Small intestine (tissue), 7 donors: ENCODE measurements around the gene ZNF667. TPM values are rescaled to one million over a fixed set of nuclear protein-coding genes. Genes with fewer than 3 reads are reported as not detected.

Source experiments
- DNase-seq, 2 donors: peaks; one replicate each; pipeline versions ENCODE4 v3.0.0 to v3.0.0-alpha.2; 2013
- FAIRE-seq: peaks from 2 replicates; lab custom pipeline; 2012; peaks lifted over from hg19 to GRCh38; lab: Jason Lieb, UNC
- H3K27ac ChIP-seq, 3 donors: one replicate each; pipeline ENCODE4 v1.5.1; 2013; ENCODE audit warnings: low read length in 2 of 3, mild to moderate bottlenecking in 2 of 3, control low read depth in 1 of 3, inconsistent platforms in 1 of 3, low read depth in 1 of 3, moderate library complexity in 1 of 3
- H3K27me3 ChIP-seq, 3 donors: one replicate each; pipeline ENCODE4 v1.6.1; 2013; ENCODE audit warnings: low read length in 3 of 3, inconsistent platforms in 1 of 3; ENCODE audit not compliant: control insufficient read depth in 3 of 3, insufficient read depth in 3 of 3
- H3K36me3 ChIP-seq, 3 donors: one replicate each; pipeline ENCODE4 v1.6.1; 2013; ENCODE audit warnings: low read length in 3 of 3, inconsistent platforms in 1 of 3, low read depth in 1 of 3, mild to moderate bottlenecking in 1 of 3, moderate library complexity in 1 of 3; ENCODE audit not compliant: control insufficient read depth in 3 of 3, insufficient read depth in 2 of 3
- H3K4me1 ChIP-seq, 3 donors: one replicate each; pipeline ENCODE4 v1.6.1; 2013; ENCODE audit warnings: low read length in 2 of 3, inconsistent platforms in 1 of 3, low read depth in 1 of 3, mild to moderate bottlenecking in 1 of 3, moderate library complexity in 1 of 3; ENCODE audit not compliant: control insufficient read depth in 3 of 3, insufficient read depth in 2 of 3
- H3K4me3 ChIP-seq, 3 donors: one replicate each; pipeline ENCODE4 v1.5.1; 2013; ENCODE audit warnings: low read length in 3 of 3, control low read depth in 1 of 3, inconsistent platforms in 1 of 3, low read depth in 1 of 3, mild to moderate bottlenecking in 1 of 3, moderate library complexity in 1 of 3
- H3K9me3 ChIP-seq, 2 donors: one replicate each; pipeline ENCODE4 v1.6.1; 2013; ENCODE audit warnings: low read depth in 1 of 2, low read length in 1 of 2; ENCODE audit not compliant: control insufficient read depth in 2 of 2, insufficient read depth in 1 of 2
- WGBS, 3 donors: extraction: QIAGEN DNeasy Blood & Tissue Kit; methylation state at CpG; one replicate each; pipeline ENCODE4 v1.1.7; 2013; 5-methylcytosine and 5-hydroxymethylcytosine counted together
- polyA plus RNA-seq, 4 donors: library from polyadenylated mRNA; stranded (reverse) in 3 of 4; unstranded in 1 of 4; fragments of 200-250 nt in 3 of 4; fragments of 120-200 nt in 1 of 4; gene quantifications; one replicate each; pipeline versions ENCODE4 v1.2.1 to v1.2.3, GENCODE V29; 2013
- donor health status: healthy with polysubstance abuse.
- donor health status: control.
- donor health status: control.
- donor health status: Bipolar disorder and iron deficiency.
- donor health status: healthy.

The ZNF667 gene
- polyA plus RNA-seq, 4 donors: 0.73 to 9.5 TPM; not detected in 2

GRCh38 chr19:56403764-56404704 lies 73.1 kb downstream of the ZNF667 start, which contains the start of gene ZNF583:
ZNF583 (plus strand) TSS chr19:56404332; CDS start chr19:56407115, 2,783 bp downstream.
- Histone ChIP-seq H3K4me3 (peak within 1 kb of the TSS; percentile 62 to 85 (median 72)), H3K27me3 (no peaks in the 10 kb centered on the region), H3K4me1 (peaks cover 0 to 4% (median 0%) of the 10 kb centered on the region in 3 donors), H3K27ac (peak within 1 kb of the TSS; percentile 91 to 96 (median 95)), H3K36me3 (peaks cover 2 to 8% (median 3%) of the 10 kb centered on the region in 3 donors), H3K9me3 (peaks cover 4 to 38% of the 10 kb centered on the region in 2 donors)
- no peak for FAIRE-seq
- WGBS, 3 donors: 1% methylated on average over 66 to 70 of the region's 70 CpGs
- DNase-seq: peak; percentile 92 to 98

DNA sequence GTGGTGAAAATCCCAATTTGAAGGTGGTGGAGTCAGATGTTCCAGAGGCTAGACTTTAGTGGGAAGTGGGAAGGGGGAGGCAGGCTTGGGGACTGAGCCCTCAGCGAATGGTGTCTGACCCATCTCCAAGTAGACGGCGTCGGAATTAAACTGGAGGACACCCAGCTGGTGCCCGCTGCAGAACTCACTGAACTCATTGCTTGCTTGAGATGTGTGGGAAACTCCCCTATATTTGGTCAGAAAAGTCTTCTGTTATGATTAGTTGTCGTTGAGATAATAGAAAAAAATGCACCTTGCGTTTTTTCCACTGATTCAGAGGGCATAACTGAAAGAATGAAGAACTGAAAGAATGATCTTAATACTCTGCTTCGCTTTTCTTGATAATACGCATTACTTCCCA lies 73.9 kb downstream of the ZNF667 start:
- Histone ChIP-seq H3K27ac (peak overlapping the region in 2 of 3 donors; percentile 95 to 96), H3K4me3 (peak overlapping the region in 2 of 3 donors; percentile 72 to 85), H3K36me3 (peaks cover 0 to 4% (median 2%) of the 10 kb centered on the region in 3 donors), H3K27me3 (no peaks in the 10 kb centered on the region), H3K4me1 (peaks cover 0 to 4% (median 0%) of the 10 kb centered on the region in 3 donors), H3K9me3 (peaks cover 6 to 36% of the 10 kb centered on the region in 2 donors)
- no peak for DNase-seq
- FAIRE-seq: no peak
- 11 to 33% (median 29%) methylated on average over 9 of the region's 9 CpGs for WGBS, 3 donors

- H3K27ac ChIP-seq: no peak overlapping the region
- 96% methylated on average over 4 of the region's 4 CpGs for WGBS, 3 donors
- peaks cover 0 to 8% (median 0%) of the 10 kb centered on the region in 3 donors for H3K36me3 ChIP-seq
- FAIRE-seq: no peak
- H3K4me1 ChIP-seq: peaks cover 0 to 4% (median 0%) of the 10 kb centered on the region in 3 donors
- H3K4me3 ChIP-seq: no peak overlapping the region
- no peak for DNase-seq
- H3K9me3 ChIP-seq: peaks cover 4 to 42% of the 10 kb centered on the region in 2 donors
- no peaks in the 10 kb centered on the region for H3K27me3 ChIP-seq
Measured at GRCh38 chr19:56400485-56400884, 76.7 kb downstream of the ZNF667 start.

GRCh38 chr19:56398809-56399208 lies 78.3 kb downstream of the ZNF667 start:
- Histone ChIP-seq H3K4me3 (no peak overlapping the region), H3K27ac (no peak overlapping the region), H3K4me1 (peaks cover 0 to 2% (median under 1%) of the 10 kb centered on the region in 3 donors), H3K36me3 (peaks cover 0 to 8% (median 0%) of the 10 kb centered on the region in 3 donors), H3K9me3 (peaks cover 9 to 50% of the 10 kb centered on the region in 2 donors), H3K27me3 (no peaks in the 10 kb centered on the region)
- no peak for DNase-seq
- WGBS, 3 donors: 85 to 94% (median 87%) methylated on average over 5 of the region's 5 CpGs
- no peak for FAIRE-seq

DNA sequence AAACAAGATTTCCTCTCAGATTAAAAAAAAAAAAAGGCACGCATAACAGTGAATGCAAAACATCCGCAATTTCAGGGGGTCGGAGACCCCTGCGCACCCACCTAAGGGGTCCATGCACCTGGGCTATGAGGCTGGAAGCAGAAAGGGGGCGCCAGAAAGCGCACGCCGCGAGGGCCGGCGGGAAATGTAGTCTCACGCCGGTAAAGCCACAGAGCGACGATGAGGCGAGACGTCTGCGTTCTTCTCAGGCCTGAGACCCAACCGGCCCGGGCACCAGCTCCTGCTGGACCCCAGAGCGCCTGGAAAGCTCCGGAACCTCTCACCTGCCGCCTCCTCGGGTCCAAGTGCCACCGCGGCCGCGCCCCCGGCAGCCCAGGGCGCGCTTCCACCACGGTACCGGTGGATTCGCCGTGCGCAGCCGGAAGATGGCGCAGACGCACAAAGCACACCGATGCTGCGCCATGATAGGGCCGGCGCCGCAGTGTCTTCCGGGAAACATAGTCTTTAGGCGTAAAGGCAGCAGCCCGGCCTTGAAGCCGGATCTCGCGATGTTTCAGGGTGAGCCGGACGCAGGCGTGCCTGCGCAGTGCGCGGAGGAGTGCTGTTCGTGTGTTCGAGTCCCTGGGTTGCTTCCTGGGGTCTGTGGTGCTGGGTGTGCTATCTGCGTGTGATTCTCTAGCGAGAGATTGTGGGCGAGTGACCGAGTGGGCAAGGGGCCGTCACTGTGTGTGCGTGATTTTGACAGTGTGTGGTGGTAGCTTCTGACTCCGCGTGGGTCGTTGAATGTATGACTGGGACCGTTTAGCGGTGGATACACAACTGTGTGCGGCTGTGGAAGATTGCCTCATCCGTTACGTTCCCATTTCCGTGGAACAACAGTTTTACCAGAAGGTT lies 83.8 kb downstream of the ZNF667 start, which contains the start of gene ZNF582:
ZNF582 (minus strand) TSS at position 416 of the 894 bp plus-strand sequence. CDS start 1,782 bp downstream, outside the sequence.
- 2 to 5% (median 5%) methylated on average over 69 to 73 of the region's 73 CpGs for WGBS, 3 donors
- no peak for FAIRE-seq

More for the DNA sequence above, 83.8 kb downstream of the ZNF667 start, which contains the start of gene ZNF582:
- Histone ChIP-seq H3K27ac (peak within 1 kb of the TSS; percentile 86 to 96 (median 91)), H3K9me3 (peaks cover 4 to 44% of the 10 kb centered on the region in 2 donors), H3K4me3 (peak within 1 kb of the TSS; percentile 59 to 89 (median 66)), H3K4me1 (peaks cover 0 to 3% (median 0%) of the 10 kb centered on the region in 3 donors), H3K36me3 (peaks cover 0 to 15% (median 0%) of the 10 kb centered on the region in 3 donors), H3K27me3 (no peaks in the 10 kb centered on the region)
- peak; percentile 91 to 98 for DNase-seq

Other genes starting within 250 kb of the ZNF667 start
- 1 to 10 TPM in 2 of 4 donors, not detected in 2; 1.4 to 1.7 TPM for gene EDDM13, start 204.6 kb downstream of the ZNF667 start, polyA plus RNA-seq
- gene ZSCAN5A, start 162.5 kb downstream of the ZNF667 start, polyA plus RNA-seq: 10 to 100 TPM in 1 of 4 donors, 1 to 10 TPM in 3; 5.4 to 10.4 (median 7.5) TPM
- 1 to 10 TPM in 3 of 4 donors, under 1 TPM in 1; 0.45 to 5.6 (median 1.8) TPM for gene ZNF582, start 83.8 kb downstream of the ZNF667 start, polyA plus RNA-seq
- 1 to 10 TPM in 2 of 4 donors, under 1 TPM in 2; 0.45 to 4.1 (median 0.96) TPM for gene ZNF583, start 73.0 kb downstream of the ZNF667 start, polyA plus RNA-seq
- gene ZNF471, start 30.5 kb upstream of the ZNF667 start, polyA plus RNA-seq: 10 to 100 TPM in 1 of 4 donors, 1 to 10 TPM in 1, under 1 TPM in 2; 0.22 to 10.0 (median 0.91) TPM
- 1 to 10 TPM in 2 of 4 donors, under 1 TPM in 2; 0.22 to 6.1 (median 1.1) TPM for gene ZFP28, start 61.6 kb upstream of the ZNF667 start, polyA plus RNA-seq
- 1 to 10 TPM in 2 of 4 donors, under 1 TPM in 2; 0.54 to 7.4 (median 1.3) TPM for gene ZNF470, start 90.1 kb upstream of the ZNF667 start, polyA plus RNA-seq
- 1 to 10 TPM; 1.4 to 3.7 (median 2.5) TPM for gene ZNF71, start 118.0 kb upstream of the ZNF667 start, polyA plus RNA-seq
- gene SMIM17, start 165.8 kb upstream of the ZNF667 start, polyA plus RNA-seq: under 1 TPM in 2 of 4 donors, not detected in 2; 0.09 to 0.55 TPM
- 1 to 10 TPM in 1 of 4 donors, under 1 TPM in 1, not detected in 2; 0.76 to 2.5 TPM for gene ZNF835, start 194.4 kb upstream of the ZNF667 start, polyA plus RNA-seq